DOHH2 (cell line): ENCODE results near the gene WASL.

Experiments used
- H3F3A ChIP-seq: fragments of 200-600 bp; sonication (generic), shearing (Covaris generic); 2 replicates; pipeline ENCODE4 v1.6.0; 2016; ENCODE audit warnings: antibody characterized with exemption, mild to moderate bottlenecking; ENCODE audit not compliant: control insufficient read depth, insufficient read depth
- H3K27ac ChIP-seq: fragments of 200-600 bp; sonication (generic); 2 replicates; pipeline ENCODE4 v1.5.1; 2014; ENCODE audit warnings: low read depth, mild to moderate bottlenecking, low read length, moderate library complexity
- H3K27me3 ChIP-seq: fragments of 200-600 bp; sonication (generic); 2 replicates; pipeline ENCODE4 v1.6.1; 2014; ENCODE audit warnings: mild to moderate bottlenecking, low read length, mixed read lengths; ENCODE audit not compliant: control insufficient read depth
- H3K36me3 ChIP-seq: fragments of 200-600 bp; sonication (generic); 2 replicates; pipeline ENCODE4 v1.6.1; 2014; ENCODE audit warnings: mild to moderate bottlenecking, low read length, moderate library complexity, mixed read lengths; ENCODE audit not compliant: control insufficient read depth
- H3K4me1 ChIP-seq: fragments of 200-600 bp; sonication (generic); 2 replicates; pipeline ENCODE4 v1.6.1; 2014; ENCODE audit warnings: mild to moderate bottlenecking, low read length, mixed read lengths; ENCODE audit not compliant: control insufficient read depth
- H3K4me2 ChIP-seq: fragments of 200-600 bp; sonication (generic); 2 replicates; pipeline ENCODE4 v1.6.0; 2014; ENCODE audit warnings: mild to moderate bottlenecking, low read length, moderate library complexity
- H3K4me3 ChIP-seq: fragments of 200-600 bp; sonication (generic); 2 replicates; pipeline ENCODE4 v1.5.1; 2014; ENCODE audit warnings: mild to moderate bottlenecking, low read length, mixed read lengths
- H3K79me2 ChIP-seq: fragments of 200-600 bp; sonication (generic); 2 replicates; pipeline ENCODE4 v1.6.1; 2014; ENCODE audit warnings: mild to moderate bottlenecking, low read length, mixed read lengths; ENCODE audit not compliant: control insufficient read depth
- H3K9me2 ChIP-seq: fragments of 200-600 bp; sonication (generic); replicated peaks from 2 replicates; pipeline ENCODE4 v1.6.1; 2014; ENCODE audit warnings: mild to moderate bottlenecking, low read length, mixed read lengths; ENCODE audit not compliant: control insufficient read depth
- H3K9me3 ChIP-seq: fragments of 200-600 bp; sonication (generic); 2 replicates; pipeline ENCODE4 v1.6.1; 2014; ENCODE audit warnings: antibody characterized with exemption, low read length, mixed read lengths; ENCODE audit not compliant: control insufficient read depth, insufficient read depth
- H4K20me1 ChIP-seq: fragments of 200-600 bp; sonication (generic); 2 replicates; pipeline ENCODE4 v1.6.0; 2014; ENCODE audit warnings: low read depth, mild to moderate bottlenecking, antibody characterized with exemption, low read length, moderate library complexity; ENCODE audit not compliant: control insufficient read depth, insufficient read depth
- CTCF ChIP-seq: fragments of 200-600 bp; sonication (generic); IDR thresholded peaks from one replicate; pipeline ENCODE4 v1.5.1; 2014; ENCODE audit warnings: antibody characterized with exemption, mild to moderate bottlenecking, low read depth, low read length; ENCODE audit not compliant: poor library complexity, severe bottlenecking
- EZH2phosphoT487 ChIP-seq: fragments of 200-600 bp; sonication (generic); IDR thresholded peaks from 2 replicates; pipeline ENCODE4 v1.6.1; 2017; ENCODE audit warnings: borderline replicate concordance, mild to moderate bottlenecking, antibody characterized with exemption, low read length, moderate library complexity, mixed read lengths

Gene WASL

GRCh38 chr7:123641901-123642300 is 106.9 kb downstream of the WASL start:
- H3K4me2 ChIP-seq = no peak overlapping the region
- H3K9me2 ChIP-seq = no peaks in the 10 kb centered on the region
- H3K4me3 ChIP-seq = no peak overlapping the region
- no peak overlapping the region for H3K27ac ChIP-seq
- no peaks in the 10 kb centered on the region for H3K4me1 ChIP-seq
- H3K27me3 ChIP-seq = peaks cover 8% of the 10 kb centered on the region; the same call in 1 of the 2 replicates
- no peaks in the 10 kb centered on the region for H3F3A ChIP-seq
- H4K20me1 ChIP-seq = no peaks in the 10 kb centered on the region
- no peaks in the 10 kb centered on the region for H3K36me3 ChIP-seq
- no peaks in the 10 kb centered on the region for H3K9me3 ChIP-seq
- TF ChIP-seq EZH2phosphoT487 (no peak), CTCF (no peak)
- H3K79me2 ChIP-seq = no peaks in the 10 kb centered on the region

GRCh38 chr7:123640583-123640982 is 108.2 kb downstream of the WASL start:
- H3K9me2 ChIP-seq = no peaks in the 10 kb centered on the region
- H3K4me3 ChIP-seq = no peak overlapping the region
- no peaks in the 10 kb centered on the region for H3K36me3 ChIP-seq
- H3K27me3 ChIP-seq = peaks cover 8% of the 10 kb centered on the region; the same call in 1 of the 2 replicates
- H3K4me1 ChIP-seq = no peaks in the 10 kb centered on the region
- H3K9me3 ChIP-seq = no peaks in the 10 kb centered on the region
- H3F3A ChIP-seq = no peaks in the 10 kb centered on the region
- H3K27ac ChIP-seq = no peak overlapping the region
- H3K4me2 ChIP-seq = no peak overlapping the region
- no peaks in the 10 kb centered on the region for H4K20me1 ChIP-seq
- no peak for TF ChIP-seq EZH2phosphoT487
- no peak for TF ChIP-seq CTCF
- H3K79me2 ChIP-seq = no peaks in the 10 kb centered on the region

GRCh38 chr7:123639631-123640030 is 109.2 kb downstream of the WASL start:
- TF ChIP-seq EZH2phosphoT487 (no peak), CTCF (no peak)
- Histone ChIP-seq H3K36me3 (no peaks in the 10 kb centered on the region), H3F3A (no peaks in the 10 kb centered on the region)

More at GRCh38 chr7:123639631-123640030, 109.2 kb downstream of the WASL start:
- H3K27ac ChIP-seq = no peak overlapping the region
- H4K20me1 ChIP-seq = no peaks in the 10 kb centered on the region
- H3K4me1 ChIP-seq = no peaks in the 10 kb centered on the region
- no peak overlapping the region for H3K4me3 ChIP-seq
- no peaks in the 10 kb centered on the region for H3K9me3 ChIP-seq
- no peaks in the 10 kb centered on the region for H3K9me2 ChIP-seq
- no peak overlapping the region for H3K4me2 ChIP-seq
- no peaks in the 10 kb centered on the region for H3K79me2 ChIP-seq
- peaks cover 8% of the 10 kb centered on the region; the same call in 1 of the 2 replicates for H3K27me3 ChIP-seq
